ENCODE data around the gene MTHFD2L. TPM values are rescaled to one million over a fixed set of nuclear protein-coding genes. Genes with fewer than 3 reads are reported as not detected.

MTHFD2L gene
- total and polyA plus RNA-seq, 4 donors = 7.1 to 13.8 (median 13.0) TPM

DNA sequence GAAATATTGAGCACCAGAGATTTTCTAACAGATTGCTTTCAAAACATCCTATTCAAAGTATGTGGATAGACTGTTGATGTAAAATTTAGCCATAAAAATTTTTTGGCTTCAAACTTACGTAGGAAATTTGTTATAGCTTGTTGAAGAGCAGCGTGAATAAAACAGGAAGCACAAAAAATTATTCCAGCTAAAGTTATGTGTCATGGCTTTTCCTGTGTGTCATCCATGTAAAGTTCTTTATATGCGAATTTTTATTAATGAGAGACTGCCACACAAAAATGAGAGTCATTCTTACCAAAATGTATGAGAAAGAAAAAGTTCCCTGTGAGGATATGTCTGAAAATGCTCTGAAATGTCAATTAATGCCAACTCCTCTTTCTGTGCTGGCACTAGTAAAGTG is 169.8 kb downstream of the MTHFD2L start:
- intact Hi-C loops (cut with DNase I) = no loop called here
- H3K27me3 ChIP-seq (ENCODE audit: control insufficient read depth in 1 of 2, insufficient read depth in 2 of 2, low read length in 1 of 2) = no peaks in the 10 kb centered on the region
- no peaks in the 10 kb centered on the region for H3K9me3 ChIP-seq (ENCODE audit: control insufficient read depth, low read length)
- WGBS, 2 donors = 44 to 53% methylated on average over 3 of the region's 3 CpGs
- H3K36me3 ChIP-seq (ENCODE audit: control insufficient read depth in 1 of 2, insufficient read depth in 2 of 2, low read length in 1 of 2) = no peaks in the 10 kb centered on the region
- H3K4me3 ChIP-seq (ENCODE audit: low read length in 2 of 2) = no peak overlapping the region
- no peaks in the 10 kb centered on the region for H3K4me1 ChIP-seq (ENCODE audit: control insufficient read depth in 1 of 2, insufficient read depth in 2 of 2, low read length in 2 of 2)
- ATAC-seq (ENCODE audit: low FRiP score) = no peak
- H3K27ac ChIP-seq (ENCODE audit: low read depth in 1 of 2, low read length in 2 of 2) = no peak overlapping the region
- DNase-seq = no peak

DNA sequence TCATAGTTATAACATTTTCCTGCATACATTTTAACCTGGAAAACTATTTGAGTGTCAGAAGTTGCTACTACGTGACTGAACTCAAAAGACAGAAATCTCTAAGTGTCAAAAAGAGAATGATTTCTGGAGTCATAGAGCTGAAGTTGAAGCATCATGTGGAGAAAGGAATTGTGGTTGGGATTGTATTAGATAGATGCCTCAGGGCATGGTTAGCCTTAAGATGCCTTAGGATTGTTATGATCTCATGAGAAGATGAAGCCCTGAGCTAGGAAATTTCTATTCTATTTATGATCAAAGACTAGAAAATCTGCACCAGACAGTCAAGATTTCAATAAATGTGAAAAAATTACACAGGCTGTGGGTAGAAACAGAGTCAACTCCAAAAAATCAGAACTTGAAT is 170.6 kb downstream of the MTHFD2L start:
- Histone ChIP-seq H3K9me3 (ENCODE audit: control insufficient read depth, low read length) (no peaks in the 10 kb centered on the region), H3K27me3 (ENCODE audit: control insufficient read depth in 1 of 2, insufficient read depth in 2 of 2, low read length in 1 of 2) (no peaks in the 10 kb centered on the region), H3K4me1 (ENCODE audit: control insufficient read depth in 1 of 2, insufficient read depth in 2 of 2, low read length in 2 of 2) (no peaks in the 10 kb centered on the region), H3K36me3 (ENCODE audit: control insufficient read depth in 1 of 2, insufficient read depth in 2 of 2, low read length in 1 of 2) (no peaks in the 10 kb centered on the region), H3K4me3 (ENCODE audit: low read length in 2 of 2) (no peak overlapping the region), H3K27ac (ENCODE audit: low read depth in 1 of 2, low read length in 2 of 2) (no peak overlapping the region)
- 89 to 95% methylated on average over 1 of the region's 1 CpG for WGBS, 2 donors
- ATAC-seq (ENCODE audit: low FRiP score) (no peak), DNase-seq (no peak)
- intact Hi-C loops (cut with DNase I) = no loop called here

DNA sequence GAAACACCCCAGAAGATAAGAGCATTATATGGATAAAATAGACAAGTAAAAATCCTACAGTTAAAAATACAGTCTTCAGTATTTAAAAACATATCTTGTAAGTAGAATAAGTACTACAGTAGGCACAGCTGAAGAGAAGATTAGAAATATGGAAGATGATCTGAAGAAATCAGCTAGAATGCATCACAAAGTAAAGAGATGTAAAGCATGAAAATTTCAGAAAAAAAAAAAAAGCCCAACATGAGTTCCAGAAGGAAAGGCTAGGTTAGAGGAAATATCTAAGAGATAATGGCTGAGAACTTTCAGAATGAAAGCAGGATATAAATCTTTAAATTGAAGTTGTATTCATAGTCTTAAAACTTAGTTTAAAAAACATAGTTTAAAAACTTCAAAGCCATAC is 171.4 kb downstream of the MTHFD2L start:
- Histone ChIP-seq H3K36me3 (ENCODE audit: control insufficient read depth in 1 of 2, insufficient read depth in 2 of 2, low read length in 1 of 2) (no peaks in the 10 kb centered on the region), H3K27me3 (ENCODE audit: control insufficient read depth in 1 of 2, insufficient read depth in 2 of 2, low read length in 1 of 2) (no peaks in the 10 kb centered on the region), H3K4me3 (ENCODE audit: low read length in 2 of 2) (no peak overlapping the region), H3K27ac (ENCODE audit: low read depth in 1 of 2, low read length in 2 of 2) (no peak overlapping the region), H3K9me3 (ENCODE audit: control insufficient read depth, low read length) (no peaks in the 10 kb centered on the region), H3K4me1 (ENCODE audit: control insufficient read depth in 1 of 2, insufficient read depth in 2 of 2, low read length in 2 of 2) (no peaks in the 10 kb centered on the region)
- DNase-seq = no peak
- no peak for ATAC-seq (ENCODE audit: low FRiP score)
- intact Hi-C loops (cut with DNase I) = no loop called here

DNA sequence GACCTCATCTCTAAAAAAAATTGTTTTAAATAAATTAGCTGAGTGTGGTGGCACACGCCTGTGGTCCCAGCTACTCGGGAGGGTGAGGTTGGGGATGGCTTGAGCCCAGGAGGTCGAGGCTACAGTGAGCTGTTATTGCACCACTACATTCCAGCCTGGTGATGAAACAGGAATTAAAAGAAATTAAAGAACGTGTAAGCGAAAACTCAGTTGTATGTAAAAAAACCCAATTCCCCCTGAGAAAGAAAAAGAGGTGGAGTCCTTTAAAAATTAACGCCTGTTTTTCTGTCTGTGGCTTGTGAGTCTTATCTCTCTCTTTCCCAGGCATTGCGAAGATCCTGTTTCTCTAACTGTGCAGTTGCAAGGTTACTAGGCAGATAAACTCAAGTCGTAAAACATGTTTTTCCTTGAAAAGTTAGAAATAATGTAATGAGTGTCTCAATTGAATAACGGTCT is 172.4 kb downstream of the MTHFD2L start:
- no peaks in the 10 kb centered on the region for H3K36me3 ChIP-seq (ENCODE audit: control insufficient read depth in 1 of 2, insufficient read depth in 2 of 2, low read length in 1 of 2)
- no peaks in the 10 kb centered on the region for H3K27me3 ChIP-seq (ENCODE audit: control insufficient read depth in 1 of 2, insufficient read depth in 2 of 2, low read length in 1 of 2)
- ATAC-seq (ENCODE audit: low FRiP score) (no peak), DNase-seq (no peak)
- no peaks in the 10 kb centered on the region for H3K9me3 ChIP-seq (ENCODE audit: control insufficient read depth, low read length)
- 76 to 80% methylated on average over 9 of the region's 9 CpGs for WGBS, 2 donors
- intact Hi-C loops (cut with DNase I) = no loop called here
- H3K27ac ChIP-seq (ENCODE audit: low read depth in 1 of 2, low read length in 2 of 2) = no peak overlapping the region
- no peaks in the 10 kb centered on the region for H3K4me1 ChIP-seq (ENCODE audit: control insufficient read depth in 1 of 2, insufficient read depth in 2 of 2, low read length in 2 of 2)
- no peak overlapping the region for H3K4me3 ChIP-seq (ENCODE audit: low read length in 2 of 2)

DNA sequence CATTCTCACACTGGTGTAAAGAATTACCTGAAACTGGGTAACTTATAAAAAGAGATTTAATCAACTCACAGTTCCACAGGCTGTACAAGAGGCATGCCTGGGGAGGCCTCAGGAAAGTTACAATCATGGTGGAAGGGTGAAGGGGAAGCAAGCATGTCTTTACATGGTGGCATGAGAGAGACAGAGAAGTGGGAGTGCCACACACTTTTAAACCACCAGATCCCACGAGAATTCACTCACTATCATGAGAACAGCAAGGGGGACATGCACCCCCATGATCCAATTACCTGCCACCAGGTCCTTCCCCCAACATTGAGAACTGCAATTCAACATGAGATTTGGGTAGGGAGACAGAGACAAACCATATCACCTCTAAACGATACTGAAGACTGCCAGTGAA is 173.3 kb downstream of the MTHFD2L start:
- H3K27ac ChIP-seq (ENCODE audit: low read depth in 1 of 2, low read length in 2 of 2) = no peak overlapping the region

DNA sequence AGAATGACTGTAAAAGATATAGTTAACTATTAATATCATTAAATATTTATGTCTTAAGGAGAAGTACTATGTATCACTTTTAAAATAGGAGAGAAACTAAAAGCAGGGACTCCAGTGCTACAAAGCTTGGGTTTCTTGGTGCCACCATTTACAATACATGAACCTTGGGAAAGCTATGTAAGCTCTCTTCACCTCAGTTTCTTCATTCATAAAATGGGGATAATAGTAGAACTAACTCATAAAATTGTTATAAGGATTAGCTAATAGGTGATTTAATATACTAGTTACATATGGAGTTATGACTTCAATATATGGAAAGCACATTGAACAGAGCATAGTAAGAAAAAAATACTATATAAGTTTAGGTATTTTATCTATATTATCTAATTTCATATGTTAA is 174.0 kb downstream of the MTHFD2L start:
- H3K27ac ChIP-seq (ENCODE audit: low read depth in 1 of 2, low read length in 2 of 2) = no peak overlapping the region
- ATAC-seq (ENCODE audit: low FRiP score) (no peak), DNase-seq (no peak)
- intact Hi-C loops (cut with DNase I) = no loop called here
- H3K4me3 ChIP-seq (ENCODE audit: low read length in 2 of 2) = no peak overlapping the region
- H3K9me3 ChIP-seq (ENCODE audit: control insufficient read depth, low read length) = no peaks in the 10 kb centered on the region
- H3K27me3 ChIP-seq (ENCODE audit: control insufficient read depth in 1 of 2, insufficient read depth in 2 of 2, low read length in 1 of 2) = no peaks in the 10 kb centered on the region
- no peaks in the 10 kb centered on the region for H3K36me3 ChIP-seq (ENCODE audit: control insufficient read depth in 1 of 2, insufficient read depth in 2 of 2, low read length in 1 of 2)
- no peaks in the 10 kb centered on the region for H3K4me1 ChIP-seq (ENCODE audit: control insufficient read depth in 1 of 2, insufficient read depth in 2 of 2, low read length in 2 of 2)

More for the DNA sequence above, 173.3 kb downstream of the MTHFD2L start:
- Histone ChIP-seq H3K27me3 (ENCODE audit: control insufficient read depth in 1 of 2, insufficient read depth in 2 of 2, low read length in 1 of 2) (no peaks in the 10 kb centered on the region), H3K36me3 (ENCODE audit: control insufficient read depth in 1 of 2, insufficient read depth in 2 of 2, low read length in 1 of 2) (no peaks in the 10 kb centered on the region), H3K9me3 (ENCODE audit: control insufficient read depth, low read length) (no peaks in the 10 kb centered on the region), H3K4me3 (ENCODE audit: low read length in 2 of 2) (no peak overlapping the region), H3K4me1 (ENCODE audit: control insufficient read depth in 1 of 2, insufficient read depth in 2 of 2, low read length in 2 of 2) (no peaks in the 10 kb centered on the region)
- intact Hi-C loops (cut with DNase I) = no loop called here
- ATAC-seq (ENCODE audit: low FRiP score) (no peak), DNase-seq (no peak)
- WGBS, 2 donors = 80 to 84% methylated on average over 2 of the region's 2 CpGs

DNA sequence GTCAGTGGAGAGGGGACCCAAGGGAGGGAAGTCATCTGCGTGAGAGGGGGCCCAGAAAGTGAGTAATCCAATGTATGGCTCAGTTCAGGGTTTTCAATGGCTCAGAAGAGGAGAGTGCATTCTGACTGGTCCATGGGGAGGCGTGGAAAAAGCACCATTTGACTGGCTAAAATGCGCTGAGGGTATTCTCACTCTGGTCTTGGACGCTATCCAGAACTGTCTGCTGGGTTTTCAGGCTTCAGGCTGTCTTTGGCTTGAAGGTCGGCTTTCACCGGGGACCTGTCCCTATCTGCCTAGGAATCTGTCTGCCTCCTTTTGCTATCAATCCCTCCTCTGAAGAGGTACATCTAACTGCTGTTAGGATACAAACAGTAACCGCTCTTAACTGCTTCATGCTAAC is 176.7 kb downstream of the MTHFD2L start:
- Histone ChIP-seq H3K27me3 (ENCODE audit: control insufficient read depth in 1 of 2, insufficient read depth in 2 of 2, low read length in 1 of 2) (no peaks in the 10 kb centered on the region), H3K27ac (ENCODE audit: low read depth in 1 of 2, low read length in 2 of 2) (no peak overlapping the region), H3K9me3 (ENCODE audit: control insufficient read depth, low read length) (no peaks in the 10 kb centered on the region), H3K4me1 (ENCODE audit: control insufficient read depth in 1 of 2, insufficient read depth in 2 of 2, low read length in 2 of 2) (no peaks in the 10 kb centered on the region), H3K36me3 (ENCODE audit: control insufficient read depth in 1 of 2, insufficient read depth in 2 of 2, low read length in 1 of 2) (no peaks in the 10 kb centered on the region), H3K4me3 (ENCODE audit: low read length in 2 of 2) (no peak overlapping the region)
- WGBS, 2 donors = 88 to 97% methylated on average over 7 of the region's 7 CpGs
- ATAC-seq (ENCODE audit: low FRiP score) (no peak), DNase-seq (no peak)
- intact Hi-C loops (cut with DNase I) = no loop called here

DNA sequence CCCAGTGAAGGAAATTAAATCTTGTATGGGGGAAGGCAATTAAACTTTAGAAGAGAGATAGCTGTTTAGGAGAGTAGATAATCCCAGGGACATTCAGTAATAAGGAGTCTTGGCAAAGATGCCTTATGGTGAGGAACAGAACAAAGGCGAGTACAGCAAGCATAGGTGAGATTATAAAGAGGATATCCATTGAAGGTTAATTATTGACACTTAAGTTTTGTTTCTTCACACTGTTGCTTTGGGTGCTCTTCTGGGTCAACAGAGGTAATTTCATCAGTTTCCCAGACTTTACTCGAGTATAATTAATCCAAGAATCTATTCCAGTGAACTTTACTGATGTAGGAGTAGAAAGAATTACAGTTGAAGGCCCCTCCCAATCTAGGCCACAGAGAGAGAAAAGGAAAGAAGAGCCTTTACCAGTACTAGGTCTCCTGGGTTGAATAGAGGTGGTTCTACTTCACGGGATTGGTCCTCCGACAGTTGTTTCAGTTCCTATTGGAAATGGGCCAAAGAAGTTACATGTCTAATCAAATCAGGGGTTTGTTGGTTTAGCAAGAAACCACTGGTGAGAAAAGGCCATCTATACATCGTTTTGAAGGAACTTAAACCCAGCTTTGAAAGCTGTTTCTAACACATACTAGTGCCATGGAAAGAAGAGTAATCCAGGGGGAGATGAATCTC is 177.6 kb downstream of the MTHFD2L start:
- intact Hi-C loops (cut with DNase I) = no loop called here
- Histone ChIP-seq H3K36me3 (ENCODE audit: control insufficient read depth in 1 of 2, insufficient read depth in 2 of 2, low read length in 1 of 2) (no peaks in the 10 kb centered on the region), H3K9me3 (ENCODE audit: control insufficient read depth, low read length) (no peaks in the 10 kb centered on the region), H3K4me3 (ENCODE audit: low read length in 2 of 2) (no peak overlapping the region), H3K27me3 (ENCODE audit: control insufficient read depth in 1 of 2, insufficient read depth in 2 of 2, low read length in 1 of 2) (no peaks in the 10 kb centered on the region), H3K27ac (ENCODE audit: low read depth in 1 of 2, low read length in 2 of 2) (no peak overlapping the region), H3K4me1 (ENCODE audit: control insufficient read depth in 1 of 2, insufficient read depth in 2 of 2, low read length in 2 of 2) (no peaks in the 10 kb centered on the region)
- ATAC-seq (ENCODE audit: low FRiP score) (no peak), DNase-seq (no peak)
- WGBS, 2 donors = 74 to 86% methylated on average over 5 of the region's 5 CpGs

DNA sequence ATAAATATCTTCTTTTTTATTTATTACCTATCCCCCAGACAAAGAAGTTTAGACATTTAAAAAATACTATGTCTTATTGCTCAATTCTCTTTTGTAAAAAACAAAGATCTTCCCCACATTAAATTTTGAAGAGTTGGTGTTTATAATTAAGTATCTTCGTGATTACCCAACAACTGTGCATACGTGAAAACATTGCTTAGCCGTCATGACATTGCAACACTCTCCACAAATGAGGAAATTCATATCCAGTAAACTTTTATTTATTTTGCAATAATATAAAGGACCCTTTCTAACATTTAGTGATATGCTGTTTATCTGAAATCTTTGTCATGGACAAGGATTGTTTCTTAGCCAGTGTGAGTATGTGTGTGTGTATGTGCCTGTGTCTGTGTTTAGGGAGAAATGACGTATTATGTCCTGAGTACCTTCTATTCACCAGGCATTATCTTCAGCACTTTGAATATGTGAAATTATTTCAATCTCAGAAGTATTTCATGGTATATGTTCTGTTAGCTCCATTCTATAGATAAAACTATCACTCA is 180.9 kb downstream of the MTHFD2L start:
- no peaks in the 10 kb centered on the region for H3K27me3 ChIP-seq (ENCODE audit: control insufficient read depth in 1 of 2, insufficient read depth in 2 of 2, low read length in 1 of 2)
- ATAC-seq (ENCODE audit: low FRiP score) = no peak
- no peak overlapping the region for H3K27ac ChIP-seq (ENCODE audit: low read depth in 1 of 2, low read length in 2 of 2)
- H3K4me1 ChIP-seq (ENCODE audit: control insufficient read depth in 1 of 2, insufficient read depth in 2 of 2, low read length in 2 of 2) = no peaks in the 10 kb centered on the region
- intact Hi-C loops (cut with DNase I) = no loop called here
- 86 to 91% methylated on average over 4 of the region's 4 CpGs for WGBS, 2 donors
- no peaks in the 10 kb centered on the region for H3K9me3 ChIP-seq (ENCODE audit: control insufficient read depth, low read length)
- no peak overlapping the region for H3K4me3 ChIP-seq (ENCODE audit: low read length in 2 of 2)
- H3K36me3 ChIP-seq (ENCODE audit: control insufficient read depth in 1 of 2, insufficient read depth in 2 of 2, low read length in 1 of 2) = no peaks in the 10 kb centered on the region
- no peak for DNase-seq
